NCI-H1417 treated with DMSO at 0.1 percent for 48 hours (cell line): ENCODE measurements around the gene MESP1.
"Not testable (repeated sequence)": the region's sequence is repeated elsewhere in the genome, so short reads cannot be mapped to it uniquely, and the experiment has no call there.

ENCODE experiments used
- DNase-seq: peaks from one replicate; lab custom pipeline; 2025; lab: John Stamatoyannopoulos, UW

Gene MESP1

GRCh38 chr15:89750560-89751542, at the start of gene MESP1:
MESP1 (minus strand) TSS chr15:89751249; CDS start chr15:89751231, 18 bp downstream.
- DNase-seq: peak; percentile 74

- no peak for DNase-seq
These were observed 49.0 kb upstream of the MESP1 start for GRCh38 chr15:89799918-89800498.

GRCh38 chr15:89799011-89799911, 48.2 kb upstream of the MESP1 start:
- DNase-seq: no peak

- DNase-seq: no peak
These were observed 46.7 kb upstream of the MESP1 start for GRCh38 chr15:89797678-89798201.

GRCh38 chr15:89795996-89796395, 44.9 kb upstream of the MESP1 start:
- no peak for DNase-seq

GRCh38 chr15:89794627-89795241, 43.7 kb upstream of the MESP1 start:
- no peak for DNase-seq

GRCh38 chr15:89792106-89792805, 41.2 kb upstream of the MESP1 start:
- DNase-seq: no peak

GRCh38 chr15:89790661-89791060, 39.6 kb upstream of the MESP1 start:
- no peak for DNase-seq

GRCh38 chr15:89790206-89790605, 39.2 kb upstream of the MESP1 start:
- DNase-seq: no peak

- DNase-seq: not testable (repeated sequence)
These were observed 37.5 kb upstream of the MESP1 start for GRCh38 chr15:89788585-89788984.

- DNase-seq: no peak
These were observed 36.9 kb upstream of the MESP1 start for GRCh38 chr15:89787944-89788343.

GRCh38 chr15:89785774-89786140, 34.7 kb upstream of the MESP1 start:
- no peak for DNase-seq

- DNase-seq: no peak
These were observed 34.2 kb upstream of the MESP1 start for GRCh38 chr15:89785064-89785773.

- DNase-seq: no peak
These were observed 33.6 kb upstream of the MESP1 start for GRCh38 chr15:89784686-89784960.

- DNase-seq: no peak
These were observed 33.0 kb upstream of the MESP1 start for GRCh38 chr15:89783861-89784685.

GRCh38 chr15:89783111-89783860, 32.2 kb upstream of the MESP1 start:
- DNase-seq: no peak

- DNase-seq: not testable (repeated sequence)
These were observed 31.5 kb upstream of the MESP1 start for GRCh38 chr15:89782619-89782950.

GRCh38 chr15:89781891-89782618, 31.0 kb upstream of the MESP1 start:
- DNase-seq: no peak
